Prostate gland (tissue), 2 donors: ENCODE results near the gene SERPINB12. TPM values are rescaled to one million over a fixed set of nuclear protein-coding genes. Genes with fewer than 3 reads are reported as not detected.

Experiments used
- DNase-seq: peaks from one replicate; pipeline ENCODE4 v3.0.0-alpha.2; 2019; ENCODE audit warnings: low spot score
- H3K27ac ChIP-seq, 2 donors: fragments of 200-600 bp; sonication (generic); 2 replicates each; pipeline ENCODE4 v1.5.1; 2017 to 2019
- H3K27me3 ChIP-seq: fragments of 200-600 bp; sonication (generic); replicated peaks from 2 replicates; pipeline ENCODE4 v1.5.1; 2019; ENCODE audit not compliant: insufficient read depth
- H3K36me3 ChIP-seq, 2 donors: fragments of 200-600 bp; sonication (generic); 1 replicate in 1 of 2; 2 replicates in 1 of 2; pipeline versions ENCODE4 v1.5.1 to v1.8.1; 2017 to 2019
- H3K4me1 ChIP-seq: fragments of 200-600 bp; sonication (generic); replicated peaks from 2 replicates; pipeline ENCODE4 v1.5.1; 2019
- H3K4me3 ChIP-seq, 2 donors: fragments of 200-600 bp; sonication (generic); 2 replicates each; pipeline ENCODE4 v1.5.1; 2017 to 2019
- H3K9me3 ChIP-seq: fragments of 200-600 bp; sonication (generic); 2 replicates; pipeline ENCODE4 v1.5.1; 2017
- POLR2A ChIP-seq: fragments of 450-650 bp; IDR thresholded peaks from one replicate; pipeline ENCODE4 v1.6.1; 2016; ENCODE audit warnings: antibody characterized with exemption, mild to moderate bottlenecking
- POLR2AphosphoS5 ChIP-seq: sonication (generic); formaldehyde crosslinking; IDR thresholded peaks from one replicate; pipeline ENCODE4 v1.6.1; 2017; ENCODE audit warnings: antibody characterized with exemption
- WGBS: methylation state at CpG from one replicate; pipeline ENCODE4 v1.1.5; 2018; 5-methylcytosine and 5-hydroxymethylcytosine counted together
- intact Hi-C: fragments of 100-400 bp; cut with DNase I; formaldehyde crosslinking; loops from one replicate; pipeline ENCODE4 v1.14.2; 2022
- total RNA-seq, 2 donors: library from RNA; depleted of rRNA; stranded (reverse); fragments of >200 nt; gene quantifications; one replicate each; pipeline ENCODE4 v1.1.0, GENCODE V29; 2016
- TF ChIP-seq, protein P1 (sequence below), 4 experiments: fragments of 200-600 bp in 2 of 4; fragments of 450-650 bp in 2 of 4; sonication (generic) in 2 of 4; IDR thresholded peaks; 1 replicate in 3 of 4; 2 replicates in 1 of 4; pipeline ENCODE4 v1.5.1; 2016 to 2019; ENCODE audit warnings: antibody characterized with exemption in 4 of 4, mild to moderate bottlenecking in 2 of 4, moderate library complexity in 2 of 4

SERPINB12 gene
- total RNA-seq, 2 donors from 2014 or later = not detected

DNA sequence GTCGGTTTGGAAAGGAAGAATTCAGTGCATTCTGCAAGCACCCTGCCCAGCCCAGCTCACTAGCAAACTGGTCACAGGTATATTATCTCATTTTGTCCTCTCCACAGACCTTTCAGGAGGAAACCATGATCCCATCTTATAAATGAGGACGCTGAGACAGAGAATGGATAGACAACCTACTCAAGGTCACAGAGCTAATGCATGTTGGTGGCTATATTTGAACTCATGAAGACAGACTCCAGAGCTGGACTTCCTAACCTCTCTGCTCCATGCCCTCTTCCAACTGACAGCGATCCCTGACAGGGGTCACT is 35.9 kb upstream of the SERPINB12 start:
- no peak for TF ChIP-seq POLR2A
- WGBS = 79% methylated on average over 3 of the region's 3 CpGs

DNA sequence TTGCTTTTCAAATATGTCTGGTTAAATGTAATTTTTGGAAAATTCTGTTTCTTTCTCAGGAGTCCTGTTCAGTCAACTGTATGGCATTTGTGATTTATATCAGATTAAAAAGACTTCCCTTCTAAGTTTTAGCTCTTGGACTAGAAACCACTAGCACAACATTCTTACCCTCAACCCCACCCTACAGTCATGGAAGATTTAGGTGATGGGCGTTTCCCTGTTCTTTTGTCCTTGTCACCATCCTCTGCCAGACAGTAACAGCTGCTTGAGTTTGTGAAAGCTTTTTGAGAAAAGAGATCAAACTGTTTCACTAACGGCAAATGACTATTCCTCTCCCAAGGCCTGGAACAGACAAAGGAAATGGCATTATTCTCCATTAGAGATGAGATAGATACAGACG is 33.6 kb upstream of the SERPINB12 start:
- WGBS = 25% methylated on average over 3 of the region's 3 CpGs
- H3K36me3 ChIP-seq = no peaks in the 10 kb centered on the region
- H3K27me3 ChIP-seq = no peaks in the 10 kb centered on the region
- H3K27ac ChIP-seq = no peak overlapping the region
- H3K4me1 ChIP-seq = no peaks in the 10 kb centered on the region
- no peak for DNase-seq
- TF ChIP-seq POLR2AphosphoS5 = no peak
- TF ChIP-seq, protein P1, sequence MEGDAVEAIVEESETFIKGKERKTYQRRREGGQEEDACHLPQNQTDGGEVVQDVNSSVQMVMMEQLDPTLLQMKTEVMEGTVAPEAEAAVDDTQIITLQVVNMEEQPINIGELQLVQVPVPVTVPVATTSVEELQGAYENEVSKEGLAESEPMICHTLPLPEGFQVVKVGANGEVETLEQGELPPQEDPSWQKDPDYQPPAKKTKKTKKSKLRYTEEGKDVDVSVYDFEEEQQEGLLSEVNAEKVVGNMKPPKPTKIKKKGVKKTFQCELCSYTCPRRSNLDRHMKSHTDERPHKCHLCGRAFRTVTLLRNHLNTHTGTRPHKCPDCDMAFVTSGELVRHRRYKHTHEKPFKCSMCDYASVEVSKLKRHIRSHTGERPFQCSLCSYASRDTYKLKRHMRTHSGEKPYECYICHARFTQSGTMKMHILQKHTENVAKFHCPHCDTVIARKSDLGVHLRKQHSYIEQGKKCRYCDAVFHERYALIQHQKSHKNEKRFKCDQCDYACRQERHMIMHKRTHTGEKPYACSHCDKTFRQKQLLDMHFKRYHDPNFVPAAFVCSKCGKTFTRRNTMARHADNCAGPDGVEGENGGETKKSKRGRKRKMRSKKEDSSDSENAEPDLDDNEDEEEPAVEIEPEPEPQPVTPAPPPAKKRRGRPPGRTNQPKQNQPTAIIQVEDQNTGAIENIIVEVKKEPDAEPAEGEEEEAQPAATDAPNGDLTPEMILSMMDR (IDR thresholded peaks at IDR 0.05) = no peak
- TF ChIP-seq POLR2A = no peak
- H3K9me3 ChIP-seq = no peaks in the 10 kb centered on the region
- H3K4me3 ChIP-seq = no peak overlapping the region
- intact Hi-C loops = no loop called here

More for the DNA sequence above, 35.9 kb upstream of the SERPINB12 start:
- Histone ChIP-seq H3K4me1 (no peaks in the 10 kb centered on the region), H3K27ac (no peak overlapping the region), H3K9me3 (no peaks in the 10 kb centered on the region), H3K36me3 (no peaks in the 10 kb centered on the region), H3K27me3 (no peaks in the 10 kb centered on the region), H3K4me3 (no peak overlapping the region)
- intact Hi-C loops = no loop called here
- DNase-seq = no peak

DNA sequence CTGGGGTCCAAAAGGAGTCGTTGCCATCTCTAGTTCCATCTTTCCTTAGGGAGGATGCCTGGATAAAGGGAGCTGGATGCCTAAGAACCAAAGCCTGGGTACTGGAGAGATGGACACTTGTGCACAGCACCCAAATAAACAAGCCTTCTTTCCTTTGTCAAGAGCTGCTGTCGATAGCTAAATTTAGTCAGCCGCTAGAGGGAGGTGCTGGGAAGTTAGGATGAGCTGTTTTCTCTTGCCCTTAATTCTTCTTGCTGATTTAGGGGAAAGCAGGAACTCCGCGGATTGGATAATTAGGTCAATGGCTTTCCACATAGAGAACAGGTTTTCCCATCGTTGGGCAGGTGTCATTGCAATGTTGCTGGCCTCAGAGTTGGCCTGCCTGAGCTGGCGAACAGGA is 30.9 kb upstream of the SERPINB12 start:
- 31% methylated on average over 7 of the region's 7 CpGs for WGBS
- DNase-seq = peak; percentile 22
- intact Hi-C loops = no loop called here
- Histone ChIP-seq H3K36me3 (no peaks in the 10 kb centered on the region), H3K4me1 (no peaks in the 10 kb centered on the region), H3K4me3 (no peak overlapping the region), H3K9me3 (no peaks in the 10 kb centered on the region), H3K27ac (no peak overlapping the region), H3K27me3 (no peaks in the 10 kb centered on the region)
- TF ChIP-seq POLR2AphosphoS5 = no peak
- no peak for TF ChIP-seq POLR2A
- TF ChIP-seq, protein P1 (IDR thresholded peaks at IDR 0.05) = peak in 2 of 4 experiments; percentile 25 to 50

DNA sequence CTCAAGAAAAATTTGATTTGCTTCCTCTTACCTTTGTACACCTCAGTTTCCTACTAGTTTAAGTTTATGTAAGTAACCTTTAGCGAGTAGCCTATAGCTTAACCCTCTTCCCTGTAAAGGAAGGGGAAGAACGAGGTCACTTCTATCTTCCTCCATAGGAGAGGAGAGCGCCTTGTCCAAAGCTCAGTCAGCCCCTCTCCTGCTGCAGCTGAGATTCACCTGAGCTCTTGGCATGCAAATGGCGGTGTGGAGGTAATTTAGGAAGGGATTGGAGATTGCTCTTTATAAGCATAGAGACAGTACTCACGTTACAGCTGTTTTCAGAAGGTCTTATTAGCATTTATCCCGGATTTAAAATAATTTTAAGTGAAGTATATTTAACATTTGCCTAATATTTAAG is 27.8 kb upstream of the SERPINB12 start:
- 73% methylated on average over 6 of the region's 6 CpGs for WGBS
- Histone ChIP-seq H3K36me3 (no peaks in the 10 kb centered on the region), H3K27me3 (no peaks in the 10 kb centered on the region), H3K4me3 (no peak overlapping the region), H3K4me1 (no peaks in the 10 kb centered on the region), H3K27ac (no peak overlapping the region), H3K9me3 (no peaks in the 10 kb centered on the region)
- intact Hi-C loops = no loop called here
- DNase-seq = no peak
- TF ChIP-seq POLR2A (no peak), POLR2AphosphoS5 (no peak)
- TF ChIP-seq, protein P1 (IDR thresholded peaks at IDR 0.05) = no peak

GRCh38 chr18:63514888-63515678 is 27.1 kb upstream of the SERPINB12 start:
- DNase-seq = no peak
- Histone ChIP-seq H3K36me3 (no peaks in the 10 kb centered on the region), H3K4me3 (no peak overlapping the region), H3K27me3 (no peaks in the 10 kb centered on the region), H3K9me3 (no peaks in the 10 kb centered on the region), H3K27ac (no peak overlapping the region), H3K4me1 (no peaks in the 10 kb centered on the region)
- TF ChIP-seq POLR2AphosphoS5 (no peak), POLR2A (no peak)
- TF ChIP-seq, protein P1 (IDR thresholded peaks at IDR 0.05) = no peak
- intact Hi-C loops = no loop called here
- 52% methylated on average over 9 of the region's 9 CpGs for whole genome bisulfite sequencing
